Effector memory CD8-positive, alpha-beta T cell (primary cell): Measurements from ENCODE around the gene CLINT1.
A peak's percentile ranks its signal among the peaks of the same experiment; 100 is the strongest.
"Not testable (repeated sequence)": the region's sequence is repeated elsewhere in the genome, so short reads cannot be mapped to it uniquely, and the experiment has no call there.

Source experiments
- ATAC-seq: fragments of 150-1000 bp; cut with Tn5 transposase; replicated peaks from 2 replicates; pipeline ENCODE4 v1.10.0; 2021; ENCODE audit warnings: mild to moderate bottlenecking, moderate library complexity
- DNase-seq, 3 experiments: peaks; one replicate each; pipeline ENCODE4 v3.0.0; 2021
- H3K27ac Mint-ChIP-seq, 2 donors: one replicate each; pipeline ENCODE4 v1.8.0; 2022; ENCODE audit warnings: mild to moderate bottlenecking in 2 of 2, mixed read lengths in 2 of 2, moderate library complexity in 2 of 2
- H3K27me3 Mint-ChIP-seq, 2 donors: one replicate each; pipeline ENCODE4 v1.8.0; 2022; ENCODE audit warnings: mixed read lengths in 2 of 2
- H3K36me3 Mint-ChIP-seq: one replicate; pipeline ENCODE4 v1.8.0; 2022; ENCODE audit warnings: mild to moderate bottlenecking, moderate library complexity, mixed read lengths; ENCODE audit not compliant: insufficient read depth
- H3K4me1 Mint-ChIP-seq, 2 donors: one replicate each; pipeline ENCODE4 v1.8.0; 2022; ENCODE audit warnings: low read depth in 2 of 2, mixed read lengths in 2 of 2
- H3K4me3 Mint-ChIP-seq, 2 donors: one replicate each; pipeline ENCODE4 v1.8.0; 2022; ENCODE audit warnings: mild to moderate bottlenecking in 2 of 2, mixed read lengths in 2 of 2, moderate library complexity in 2 of 2
- H3K9me3 Mint-ChIP-seq, 2 donors: one replicate each; pipeline ENCODE4 v1.8.0; 2022; ENCODE audit warnings: mixed read lengths in 2 of 2

CLINT1 gene

GRCh38 chr5:157853365-157853764, 5.6 kb downstream of the CLINT1 start:
- not testable (repeated sequence) for H3K27ac Mint-ChIP-seq, H3K9me3 Mint-ChIP-seq, H3K27me3 Mint-ChIP-seq, ATAC-seq, DNase-seq
- H3K4me1 Mint-ChIP-seq: peaks cover 41 to 64% of the 10 kb centered on the region in 2 donors
- H3K4me3 Mint-ChIP-seq: peak overlapping the region in 1 of 2 donors; percentile 25
- peaks cover 14% of the 10 kb centered on the region for H3K36me3 Mint-ChIP-seq

- DNase-seq (no peak), ATAC-seq (no peak)
- Mint-ChIP-seq H3K9me3 (no peaks in the 10 kb centered on the region), H3K4me1 (peaks cover 18 to 33% of the 10 kb centered on the region in 2 donors), H3K36me3 (peaks cover 28% of the 10 kb centered on the region), H3K4me3 (no peak overlapping the region), H3K27ac (peak overlapping the region in 1 of 2 donors; percentile 51), H3K27me3 (no peaks in the 10 kb centered on the region)
These were observed 12.9 kb downstream of the CLINT1 start for GRCh38 chr5:157845914-157846598.

- ATAC-seq (no peak), DNase-seq (no peak)
- no peaks in the 10 kb centered on the region for H3K9me3 Mint-ChIP-seq
- H3K27ac Mint-ChIP-seq: no peak overlapping the region
- no peaks in the 10 kb centered on the region for H3K27me3 Mint-ChIP-seq
- peaks cover 17 to 31% of the 10 kb centered on the region in 2 donors for H3K4me1 Mint-ChIP-seq
- no peak overlapping the region for H3K4me3 Mint-ChIP-seq
- H3K36me3 Mint-ChIP-seq: peaks cover 33% of the 10 kb centered on the region
These were observed 16.2 kb downstream of the CLINT1 start for GRCh38 chr5:157842787-157843186.

- no peak overlapping the region for H3K4me3 Mint-ChIP-seq
- peaks cover 29% of the 10 kb centered on the region for H3K36me3 Mint-ChIP-seq
- ATAC-seq: no peak
- H3K27ac Mint-ChIP-seq: no peak overlapping the region
- peaks cover 18 to 33% of the 10 kb centered on the region in 2 donors for H3K4me1 Mint-ChIP-seq
- H3K9me3 Mint-ChIP-seq: no peaks in the 10 kb centered on the region
- DNase-seq: no peak
- no peaks in the 10 kb centered on the region for H3K27me3 Mint-ChIP-seq
These were observed 16.8 kb downstream of the CLINT1 start for GRCh38 chr5:157842185-157842584.

- Mint-ChIP-seq H3K9me3 (no peaks in the 10 kb centered on the region), H3K4me3 (no peak overlapping the region), H3K4me1 (peaks cover 19 to 37% of the 10 kb centered on the region in 2 donors), H3K27ac (no peak overlapping the region), H3K36me3 (peaks cover 23% of the 10 kb centered on the region), H3K27me3 (no peaks in the 10 kb centered on the region)
- DNase-seq (no peak), ATAC-seq (no peak)
These were observed 19.7 kb downstream of the CLINT1 start for GRCh38 chr5:157839157-157839795.

GRCh38 chr5:157836121-157836753, 22.7 kb downstream of the CLINT1 start:
- no peak overlapping the region for H3K27ac Mint-ChIP-seq
- no peaks in the 10 kb centered on the region for H3K9me3 Mint-ChIP-seq
- H3K36me3 Mint-ChIP-seq: peaks cover 21% of the 10 kb centered on the region
- H3K4me3 Mint-ChIP-seq: no peak overlapping the region
- peaks cover 35 to 42% of the 10 kb centered on the region in 2 donors for H3K4me1 Mint-ChIP-seq
- DNase-seq: no peak
- no peaks in the 10 kb centered on the region for H3K27me3 Mint-ChIP-seq
- ATAC-seq: no peak

GRCh38 chr5:157835041-157835440, 23.9 kb downstream of the CLINT1 start:
- Mint-ChIP-seq H3K36me3 (peaks cover 15% of the 10 kb centered on the region), H3K27ac (no peak overlapping the region), H3K27me3 (no peaks in the 10 kb centered on the region), H3K9me3 (no peaks in the 10 kb centered on the region), H3K4me1 (peaks cover 33 to 38% of the 10 kb centered on the region in 2 donors), H3K4me3 (no peak overlapping the region)
- DNase-seq (no peak), ATAC-seq (no peak)

- DNase-seq (no peak), ATAC-seq (peak; percentile 59)
- Mint-ChIP-seq H3K9me3 (no peaks in the 10 kb centered on the region), H3K27ac (peak overlapping the region in 1 of 2 donors; percentile 53), H3K36me3 (peaks cover 7% of the 10 kb centered on the region), H3K27me3 (no peaks in the 10 kb centered on the region), H3K4me3 (no peak overlapping the region), H3K4me1 (peaks cover 35 to 42% of the 10 kb centered on the region in 2 donors)
These were observed 29.9 kb downstream of the CLINT1 start for GRCh38 chr5:157828944-157829639.

GRCh38 chr5:157828105-157828943, 30.6 kb downstream of the CLINT1 start:
- no peaks in the 10 kb centered on the region for H3K9me3 Mint-ChIP-seq
- peak overlapping the region in 1 of 2 donors; percentile 19 for H3K27ac Mint-ChIP-seq
- H3K4me1 Mint-ChIP-seq: peaks cover 27 to 39% of the 10 kb centered on the region in 2 donors
- no peak for DNase-seq
- H3K4me3 Mint-ChIP-seq: peak overlapping the region in 1 of 2 donors; percentile 3
- no peak for ATAC-seq
- H3K36me3 Mint-ChIP-seq: peaks cover 7% of the 10 kb centered on the region
- H3K27me3 Mint-ChIP-seq: no peaks in the 10 kb centered on the region

- ATAC-seq: no peak
- DNase-seq: no peak
- Mint-ChIP-seq H3K27ac (no peak overlapping the region), H3K4me3 (no peak overlapping the region), H3K27me3 (no peaks in the 10 kb centered on the region), H3K36me3 (peaks cover 4% of the 10 kb centered on the region), H3K4me1 (peaks cover 21 to 35% of the 10 kb centered on the region in 2 donors), H3K9me3 (no peaks in the 10 kb centered on the region)
These were observed 31.5 kb downstream of the CLINT1 start for GRCh38 chr5:157827423-157827822.

- no peaks in the 10 kb centered on the region for H3K9me3 Mint-ChIP-seq
- DNase-seq (no peak), ATAC-seq (no peak)
- H3K4me3 Mint-ChIP-seq: no peak overlapping the region
- no peak overlapping the region for H3K27ac Mint-ChIP-seq
- H3K4me1 Mint-ChIP-seq: peaks cover 19 to 44% of the 10 kb centered on the region in 2 donors
- H3K36me3 Mint-ChIP-seq: peaks cover 8% of the 10 kb centered on the region
- H3K27me3 Mint-ChIP-seq: no peaks in the 10 kb centered on the region
These were observed 35.3 kb downstream of the CLINT1 start for GRCh38 chr5:157823655-157824054.

- Mint-ChIP-seq H3K27ac (peak overlapping the region in 1 of 2 donors; percentile 18), H3K9me3 (no peaks in the 10 kb centered on the region), H3K4me1 (peaks cover 15 to 33% of the 10 kb centered on the region in 2 donors)
These were observed 36.9 kb downstream of the CLINT1 start for GRCh38 chr5:157821822-157822622.

More at GRCh38 chr5:157821822-157822622, 36.9 kb downstream of the CLINT1 start:
- Mint-ChIP-seq H3K36me3 (peaks cover 8% of the 10 kb centered on the region), H3K27me3 (no peaks in the 10 kb centered on the region), H3K4me3 (no peak overlapping the region)
- DNase-seq: no peak
- ATAC-seq: no peak
